Transverse colon (tissue), 4 donors: ENCODE results near the gene GPD2.

ENCODE experiments used
- CTCF ChIP-seq, 5 experiments: fragments of 200-600 bp in 3 of 5; fragments of 450-650 bp in 2 of 5; sonication (generic) in 3 of 5; IDR thresholded peaks; 1 replicate in 2 of 5; 2 replicates in 3 of 5; pipeline ENCODE4 v1.5.1; 2016 to 2017; ENCODE audit warnings: antibody characterized with exemption in 5 of 5, inconsistent platforms in 3 of 5, mild to moderate bottlenecking in 2 of 5, moderate library complexity in 1 of 5
- EP300 ChIP-seq: sonication (generic); formaldehyde crosslinking; IDR thresholded peaks from one replicate; pipeline ENCODE4 v1.6.1; 2017; ENCODE audit warnings: antibody characterized with exemption, low read depth
- POLR2A ChIP-seq: fragments of 450-650 bp; IDR thresholded peaks from one replicate; pipeline ENCODE4 v1.6.1; 2016; ENCODE audit warnings: antibody characterized with exemption, mild to moderate bottlenecking, moderate library complexity
- POLR2AphosphoS5 ChIP-seq, 3 donors: sonication (generic); formaldehyde crosslinking; IDR thresholded peaks; one replicate each; pipeline ENCODE4 v1.6.1; 2016; ENCODE audit warnings: antibody characterized with exemption in 3 of 3

GRCh38 chr2:156401861-156402260, 34.3 kb upstream of the GPD2 start:
- TF ChIP-seq CTCF (IDR thresholded peaks at IDR 0.05) (no peak), POLR2A (no peak), POLR2AphosphoS5 (IDR thresholded peaks at IDR 0.05) (no peak), EP300 (no peak)
